ENCODE measurements around the gene DHX9. TPM values are rescaled to one million over a fixed set of nuclear protein-coding genes. Genes with fewer than 3 reads are reported as not detected.

DHX9 gene
- total and polyA plus RNA-seq, 9 of the 15 experiments (the other 6 are each of a cell fraction or from before 2014, with no cell fraction given) = 100 to 409 (median 294) TPM

- no peak overlapping the region for H2AFZ ChIP-seq (ENCODE audit: low read depth, low read length)
- CTCF ChIA-PET (ENCODE audit: low intra/inter-chr PET ratio) = no interaction called here
Measured at GRCh38 chr1:182829285-182829932, 9.7 kb upstream of the DHX9 start.

More at GRCh38 chr1:182829285-182829932, 9.7 kb upstream of the DHX9 start:
- no peaks in the 10 kb centered on the region for H3K9me3 ChIP-seq (replicated peaks; ENCODE audit: control insufficient read depth, insufficient read depth, low read depth, low read length)
- no peak overlapping the region for H3K4me3 ChIP-seq
- 77% methylated on average over 5 of the region's 5 CpGs for WGBS (ENCODE audit: insufficient coverage, low coverage, missing lambda C conversion rate)
- H3K36me3 ChIP-seq (ENCODE audit: control insufficient read depth, insufficient read depth, low read length) = no peaks in the 10 kb centered on the region
- intact Hi-C loops (cut with micrococcal nuclease) (no loop called here), in situ Hi-C loops (cut with MboI) (no loop called here)
- FAIRE-seq (no peak), ATAC-seq (no peak), DNase-seq (ENCODE audit: extremely low read depth in 1 of 4, low spot score in 3 of 4) (no peak)
- H3K9me1 ChIP-seq (ENCODE audit: control insufficient read depth, insufficient read depth, low read length) = no peaks in the 10 kb centered on the region
- no peak for TF ChIP-seq GTF2E2 (tag; IDR thresholded peaks at IDR 0.05)
- no peak for TF ChIP-seq NFIC (IDR thresholded peaks at IDR 0.05)
- no peak for TF ChIP-seq CREB3 (tag; conservative IDR thresholded peaks at IDR 0.05; ENCODE audit: low read depth)
- TF ChIP-seq TCF3 (CRISPR knock-in tag; IDR thresholded peaks at IDR 0.05) = no peak
- TF ChIP-seq CTBP1 (IDR thresholded peaks at IDR 0.05; ENCODE audit: borderline replicate concordance) = no peak
- no peak for TF ChIP-seq ZNF449 (CRISPR knock-in tag; IDR thresholded peaks at IDR 0.05)
- TF ChIP-seq CHD1 (IDR thresholded peaks at IDR 0.05; ENCODE audit: low read length) = no peak
- TF ChIP-seq E2F4 (CRISPR knock-in tag; IDR thresholded peaks at IDR 0.05; ENCODE audit: low read depth) = no peak
- H3K4me1 ChIP-seq (replicated peaks in 1 of 2; ENCODE audit: control insufficient read depth in 2 of 2, insufficient read depth in 2 of 2, low read length in 2 of 2) = no peaks in the 10 kb centered on the region
- POLR2A ChIA-PET = interaction anchor here (0.6 to 2.6 kb wide), 6 partner anchors 11 to 18 kb away, joined by 3 to 7 read pairs (median 3); no protein-coding TSS in a partner anchor
- no peak overlapping the region for H3K27ac ChIP-seq (ENCODE audit: extremely low read depth, low read depth, low read length)
- H3K9ac ChIP-seq (ENCODE audit: insufficient read depth in 1 of 2, low read depth in 2 of 2, low read length in 2 of 2) = no peak overlapping the region
- no peaks in the 10 kb centered on the region for H4K20me1 ChIP-seq (replicated peaks; ENCODE audit: control insufficient read depth, insufficient read depth, low read length)
- no peaks in the 10 kb centered on the region for H3K79me2 ChIP-seq (ENCODE audit: control insufficient read depth, insufficient read depth, low read length)
- BruUV-seq (replicated peaks) = no TSS peak
- no peaks in the 10 kb centered on the region; a peak in 1 of 5 replicates for H3K27me3 ChIP-seq (ENCODE audit: control insufficient read depth in 2 of 2, insufficient read depth in 2 of 2, low read length in 2 of 2)
- no peak overlapping the region for H3K4me2 ChIP-seq (ENCODE audit: insufficient read depth, low read length)

Data from K562 (cell line).